ENCODE data around the gene CD82. TPM values are rescaled to one million over a fixed set of nuclear protein-coding genes. Genes with fewer than 3 reads are reported as not detected.
"Not testable (repeated sequence)": the region's sequence is repeated elsewhere in the genome, so short reads cannot be mapped to it uniquely, and the experiment has no call there.

CD82 gene
- total RNA-seq, 1 donor from 2014 or later: 22.3 TPM

DNA sequence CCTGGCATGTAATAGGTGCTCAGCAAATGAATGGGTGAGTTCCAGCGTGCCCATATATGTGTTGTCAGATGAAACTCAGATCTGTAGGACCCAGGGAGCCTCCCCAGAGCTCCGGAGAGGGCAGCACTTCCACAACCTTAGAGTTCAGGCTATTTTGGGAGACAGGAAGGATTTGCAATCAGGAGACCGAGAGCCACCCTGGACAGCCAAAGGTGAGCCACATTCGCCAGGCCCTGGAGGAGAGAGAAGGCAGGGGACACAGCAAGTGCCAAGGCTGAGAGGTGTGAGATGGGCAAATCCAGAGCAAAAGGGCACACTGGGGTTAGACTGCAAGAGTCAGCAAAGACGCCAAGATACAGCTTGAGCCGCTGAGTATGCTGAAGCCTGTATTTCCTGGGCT, 66.4 kb downstream of the CD82 start:
- no peak for DNase-seq (ENCODE audit: low read depth)

DNA sequence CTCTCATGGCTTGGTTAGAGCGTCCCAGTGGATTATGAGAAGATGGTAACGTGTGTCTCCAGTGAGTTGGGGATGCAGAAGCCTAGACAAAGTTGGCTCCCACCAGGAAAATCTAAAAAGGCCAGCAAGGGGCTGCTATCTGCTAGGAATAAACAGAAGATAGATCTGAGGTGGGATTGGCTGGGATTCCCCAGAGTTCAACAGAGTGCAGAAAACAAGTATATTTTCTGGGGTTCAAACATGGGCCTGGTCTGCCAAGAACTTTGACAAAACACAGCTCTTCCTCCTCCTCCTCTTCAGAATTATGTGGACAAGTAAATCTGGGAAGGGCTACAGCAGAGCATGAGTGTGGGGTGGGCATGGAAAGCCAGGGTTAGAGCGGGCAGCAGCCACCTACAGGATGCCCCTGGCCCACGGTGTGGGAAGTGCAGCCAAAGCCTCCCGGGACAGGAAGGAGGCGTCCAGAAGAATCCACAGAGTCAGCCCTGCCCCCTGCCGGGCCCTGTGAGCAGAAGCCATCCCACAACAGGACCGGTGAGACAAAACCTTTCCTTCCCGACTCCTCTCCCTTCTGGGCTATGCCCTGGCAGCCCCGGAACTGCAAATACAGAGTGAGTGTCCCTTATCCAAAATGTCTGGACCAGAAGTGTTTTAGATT, 67.1 kb downstream of the CD82 start:
- peak; percentile 21 for DNase-seq (ENCODE audit: low read depth)

DNA sequence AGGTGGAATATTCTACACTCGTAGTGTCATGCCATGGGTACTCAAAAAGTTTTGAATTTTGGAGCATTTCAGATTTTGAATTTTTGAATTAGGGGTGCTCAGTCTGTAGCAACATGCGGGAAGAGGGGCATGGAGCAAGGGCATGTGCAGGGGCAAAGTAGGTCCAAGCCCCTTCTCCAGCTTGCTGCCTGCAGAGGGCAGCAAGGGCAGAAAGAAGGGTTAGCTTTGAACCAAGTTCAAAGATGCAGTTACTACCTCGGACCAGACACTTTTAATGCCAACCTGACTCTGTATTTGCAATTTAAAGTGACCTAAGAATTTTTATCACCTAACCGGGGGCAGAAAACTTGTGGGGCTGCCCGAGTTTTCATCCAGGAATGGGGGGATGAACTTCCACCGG, 68.2 kb downstream of the CD82 start:
- DNase-seq (ENCODE audit: low read depth): no peak

DNA sequence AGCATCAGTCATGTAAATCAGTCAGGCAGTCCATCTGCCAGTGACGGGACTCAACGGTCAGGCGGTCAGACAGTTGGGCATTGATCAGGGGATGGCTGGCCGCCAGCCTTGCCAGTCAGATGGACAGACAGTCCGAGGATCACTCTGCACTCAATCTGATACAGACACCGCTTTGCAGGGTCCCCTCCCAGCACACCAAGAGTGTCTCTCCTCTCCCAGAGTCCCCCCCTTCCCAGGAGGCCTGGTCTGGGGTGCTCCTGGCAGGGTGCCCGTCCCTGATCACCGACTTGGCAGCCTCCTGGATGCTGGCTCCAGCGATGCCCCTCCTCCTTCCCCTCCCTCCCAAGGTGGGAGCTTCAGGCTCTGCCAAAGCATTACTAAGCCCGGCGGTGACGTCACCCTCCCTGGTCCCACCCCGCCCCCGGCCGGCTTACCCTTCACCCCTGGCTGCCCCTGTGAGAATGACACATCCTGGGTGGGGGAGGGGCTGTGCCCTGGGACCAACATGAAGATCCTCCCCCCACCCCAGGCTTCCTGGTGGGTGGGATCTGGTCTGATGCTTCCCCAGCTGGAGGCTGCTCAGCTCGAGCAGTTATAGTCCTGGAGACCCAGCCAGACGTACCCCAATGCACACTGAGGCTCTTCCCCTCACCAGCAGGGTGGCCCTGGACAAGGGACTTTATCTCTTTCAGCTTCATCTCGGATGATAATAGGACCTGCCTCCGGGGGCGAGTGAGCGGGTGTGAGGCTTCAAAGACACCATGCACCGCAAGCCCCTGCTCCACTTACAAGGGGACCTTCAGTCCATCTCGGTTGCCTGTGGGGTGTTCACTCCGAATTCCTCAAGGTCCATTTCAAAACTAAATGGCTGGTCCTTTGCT, 69.2 kb downstream of the CD82 start:
- DNase-seq (ENCODE audit: low read depth): peak; percentile 68

DNA sequence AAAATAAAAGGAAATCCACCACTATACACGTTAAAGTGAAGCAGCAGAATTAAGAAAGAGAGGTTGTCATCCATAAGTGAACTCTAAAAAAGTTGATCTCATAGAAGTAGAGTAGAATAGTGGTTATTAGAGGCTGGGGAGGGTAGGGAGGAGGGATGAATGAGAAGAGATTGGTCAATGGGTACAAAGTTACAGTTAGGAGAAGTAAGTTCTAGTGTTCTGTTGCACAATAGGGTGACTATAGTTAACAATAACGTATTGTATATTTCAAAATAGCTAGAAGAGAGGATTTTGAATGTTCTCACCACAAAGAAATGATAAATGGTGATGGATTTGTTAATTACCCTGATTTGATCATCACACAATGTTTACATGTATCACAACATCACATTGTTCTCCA, 72.0 kb downstream of the CD82 start:
- DNase-seq (ENCODE audit: low read depth): no peak

DNA sequence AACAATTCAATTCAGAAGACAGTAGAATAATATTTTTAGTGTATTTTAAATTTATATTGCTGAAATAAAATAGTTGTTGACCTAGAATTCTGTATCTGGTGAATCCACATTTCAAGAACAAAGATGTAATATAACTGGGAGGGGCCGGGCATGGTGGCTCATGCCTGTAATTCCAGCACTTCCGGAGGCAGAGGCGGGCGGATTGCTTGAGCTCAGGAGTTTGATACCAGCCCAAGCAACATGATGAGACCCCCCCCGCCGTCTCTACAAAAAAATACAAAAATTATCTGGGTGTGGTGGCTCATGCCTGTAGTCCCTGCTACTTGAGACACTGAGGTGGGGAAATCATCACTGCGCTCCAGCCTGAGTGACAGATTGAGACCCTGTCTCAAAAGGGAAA, 72.6 kb downstream of the CD82 start:
- no peak for DNase-seq (ENCODE audit: low read depth)

DNA sequence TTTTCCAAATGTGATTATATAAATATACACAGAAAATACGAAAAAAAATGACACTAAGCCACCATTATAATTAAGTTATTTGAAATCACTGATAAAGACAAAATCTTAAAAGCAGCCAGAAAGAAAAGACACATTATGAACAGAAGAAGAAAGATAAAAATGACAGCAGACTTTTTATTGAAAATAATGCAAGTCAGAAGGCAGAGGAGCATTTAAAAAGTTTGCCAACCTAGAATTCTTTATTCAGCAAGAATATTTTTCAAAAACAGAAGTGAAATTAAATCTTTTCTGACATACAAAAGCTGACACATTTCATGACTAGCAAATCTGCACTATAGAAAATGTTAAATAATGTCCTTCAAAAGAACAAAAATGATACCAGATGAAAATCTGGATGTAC, 77.8 kb downstream of the CD82 start:
- DNase-seq (ENCODE audit: low read depth): no peak

DNA sequence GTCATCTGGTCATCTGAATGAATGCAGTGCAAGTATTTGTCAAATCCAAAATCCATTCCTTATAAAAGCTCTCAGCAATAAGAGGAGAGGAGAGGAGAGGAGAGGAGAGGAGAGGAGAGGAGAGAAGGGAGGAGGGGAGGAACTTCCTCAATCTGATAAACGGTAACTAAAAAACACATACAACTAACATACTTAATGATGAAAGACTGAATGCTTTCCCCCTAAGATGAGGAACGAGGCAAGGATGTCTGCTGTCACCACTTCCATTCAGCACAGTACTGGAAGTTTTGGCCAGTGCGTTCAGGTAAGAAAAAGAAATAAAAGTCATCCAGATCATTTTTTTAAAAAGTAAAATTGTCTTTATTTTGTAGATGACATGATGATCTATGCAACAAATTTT, 80.4 kb downstream of the CD82 start:
- no peak for DNase-seq (ENCODE audit: low read depth)

DNA sequence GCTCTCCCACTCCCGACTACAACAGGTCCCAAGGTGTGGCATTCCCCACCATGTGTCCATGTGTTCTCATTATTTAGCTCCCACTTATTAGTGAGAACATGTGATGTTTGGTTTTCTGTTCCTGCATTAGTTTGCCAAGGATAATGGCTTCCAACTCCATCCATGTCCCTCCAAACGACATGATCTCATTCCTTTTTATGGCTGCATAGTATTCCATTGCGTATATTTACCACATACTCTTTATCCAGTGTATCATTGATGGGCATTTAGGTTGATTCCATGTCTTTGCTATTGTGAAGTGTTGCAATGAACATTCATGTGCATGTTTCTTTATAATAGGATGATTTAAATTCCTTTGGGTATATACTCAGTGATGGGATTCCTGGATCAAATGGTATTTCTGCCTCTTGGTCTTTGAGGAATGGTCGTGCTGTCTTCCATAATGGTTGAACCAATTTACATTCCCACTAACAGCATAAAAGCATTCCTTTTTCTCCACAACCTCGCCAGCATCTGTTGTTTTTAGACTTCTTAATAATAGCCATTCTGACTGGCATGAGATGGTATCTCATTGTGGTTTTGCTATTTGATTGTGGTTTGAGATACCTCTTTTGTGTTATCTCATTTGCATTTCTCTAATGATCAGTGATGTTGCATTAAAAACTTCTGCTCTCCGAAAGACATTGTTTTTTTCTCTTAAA, 81.9 kb downstream of the CD82 start:
- DNase-seq (ENCODE audit: low read depth): not testable (repeated sequence)

DNA sequence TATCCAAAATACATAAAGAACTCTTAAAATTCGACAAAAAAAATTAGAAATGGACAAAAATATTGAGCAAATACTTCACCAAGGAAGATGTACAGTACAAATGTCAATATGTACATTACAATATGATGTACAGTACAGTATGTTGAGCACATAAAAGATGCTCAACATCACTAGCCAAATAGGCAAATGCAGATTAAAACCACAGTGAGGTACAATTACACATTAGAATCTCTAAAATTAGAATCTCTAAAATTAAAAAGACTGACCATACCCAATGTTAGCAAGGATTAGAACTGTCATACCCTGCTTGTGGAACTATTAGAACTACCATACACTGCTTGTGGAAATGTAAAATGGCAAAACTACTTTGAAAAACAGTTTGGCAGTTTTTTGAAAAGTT, 82.6 kb downstream of the CD82 start:
- no peak for DNase-seq (ENCODE audit: low read depth)

DNA sequence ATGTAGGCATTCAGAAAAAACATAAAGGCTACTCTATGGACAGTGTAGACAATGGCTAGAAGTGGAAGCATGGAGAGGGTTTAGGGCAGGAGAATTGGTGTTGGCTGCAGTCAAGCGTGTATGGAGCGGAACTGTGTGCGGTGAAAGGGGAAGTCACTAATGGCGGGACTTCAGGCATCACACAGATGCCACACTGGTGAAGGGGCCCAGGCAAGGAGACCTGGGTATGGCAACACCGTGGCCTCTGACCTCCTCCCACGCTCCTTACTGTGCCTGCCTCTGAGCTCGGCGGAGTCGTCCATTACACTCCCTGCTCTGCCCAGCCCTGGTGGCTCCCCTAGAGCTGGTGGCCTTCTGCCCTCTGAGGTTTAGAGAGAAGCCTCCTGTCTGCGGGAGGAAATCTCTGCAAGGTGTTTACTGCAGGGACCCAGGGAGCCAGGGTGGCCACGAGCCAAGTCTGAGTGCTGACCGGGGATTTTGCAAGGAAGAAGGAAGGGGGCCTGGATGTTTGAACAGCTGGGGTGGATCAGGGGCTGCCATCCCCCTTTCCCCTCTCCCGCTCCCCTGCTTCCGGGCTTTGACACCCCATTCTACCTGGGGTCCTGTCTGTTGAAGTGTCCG, 86.2 kb downstream of the CD82 start:
- DNase-seq (ENCODE audit: low read depth): no peak

DNA sequence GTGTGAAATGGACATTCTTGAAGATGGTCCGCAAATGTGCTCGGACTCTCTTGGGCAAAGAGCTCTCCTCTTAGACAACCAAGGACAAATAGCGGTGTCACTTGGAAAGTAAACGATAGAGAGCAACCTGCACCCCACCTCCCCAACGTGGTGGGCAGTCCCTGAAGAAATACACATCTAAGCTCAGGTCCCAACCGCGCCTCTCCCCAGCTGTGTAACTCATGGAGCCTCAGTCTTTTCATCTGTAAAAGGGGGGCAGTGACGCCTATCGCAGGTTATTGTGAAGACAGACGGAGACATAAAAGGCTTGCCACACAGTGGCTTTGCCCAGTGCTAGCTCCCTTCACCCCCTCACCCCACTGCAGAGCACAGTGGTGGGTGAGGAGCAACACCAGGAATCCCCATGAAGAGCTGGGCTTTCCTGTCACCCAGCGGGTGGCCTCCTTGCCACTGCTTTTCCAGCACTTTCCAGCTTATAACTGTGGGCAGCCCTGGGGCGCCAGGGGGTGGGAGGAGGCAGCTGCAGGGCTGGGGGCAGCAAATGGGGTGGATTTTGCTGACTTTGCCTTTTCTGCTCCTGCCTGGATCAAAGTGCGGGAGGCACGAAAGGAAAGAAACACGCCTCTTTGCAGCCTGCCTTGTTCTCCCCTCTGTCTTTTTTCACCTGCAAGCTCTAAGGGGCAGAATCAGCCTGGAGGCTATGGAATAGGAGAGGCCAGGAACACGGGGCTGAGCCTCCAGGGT, 87.6 kb downstream of the CD82 start:
- DNase-seq (ENCODE audit: low read depth): no peak

DNA sequence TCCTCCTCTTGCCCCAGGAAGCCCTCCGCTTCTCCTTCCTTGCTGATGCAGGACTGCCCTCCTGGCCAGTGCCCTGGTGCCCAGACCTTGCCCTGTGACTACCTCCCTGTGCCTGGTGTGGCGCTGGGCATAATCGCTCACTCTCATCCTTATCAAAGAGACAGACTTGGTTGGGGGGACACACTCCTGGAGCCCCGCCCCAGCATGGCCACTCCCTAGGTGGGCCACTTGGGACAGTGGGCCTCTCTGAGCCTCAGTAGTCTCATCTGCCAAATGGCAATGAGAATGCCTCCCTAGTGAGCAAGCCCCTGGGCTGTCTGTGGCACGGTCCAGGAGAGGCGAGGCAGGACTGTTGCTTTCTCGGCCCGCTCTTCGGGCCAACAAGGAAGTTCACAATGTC, 88.6 kb downstream of the CD82 start:
- DNase-seq (ENCODE audit: low read depth): no peak

DNA sequence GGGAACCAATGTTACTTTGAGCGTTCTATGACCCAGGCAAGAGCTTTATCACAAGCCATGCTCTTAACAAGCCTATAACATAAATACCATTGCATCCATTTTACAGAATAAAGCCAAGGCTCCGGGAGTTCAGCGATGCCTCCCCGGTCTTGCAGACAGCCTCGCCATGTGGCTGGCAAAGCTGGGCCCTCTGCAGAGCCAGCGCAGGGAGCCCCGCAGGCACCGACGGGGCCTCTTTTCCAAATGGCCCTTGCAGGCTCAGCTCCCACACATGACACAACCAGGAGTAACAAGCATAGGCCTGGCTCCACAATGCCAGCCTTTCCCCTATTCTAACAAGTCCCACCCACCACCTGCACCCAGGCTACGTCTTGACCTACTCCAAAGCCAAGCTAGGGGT, 89.1 kb downstream of the CD82 start:
- DNase-seq (ENCODE audit: low read depth): no peak

DNA sequence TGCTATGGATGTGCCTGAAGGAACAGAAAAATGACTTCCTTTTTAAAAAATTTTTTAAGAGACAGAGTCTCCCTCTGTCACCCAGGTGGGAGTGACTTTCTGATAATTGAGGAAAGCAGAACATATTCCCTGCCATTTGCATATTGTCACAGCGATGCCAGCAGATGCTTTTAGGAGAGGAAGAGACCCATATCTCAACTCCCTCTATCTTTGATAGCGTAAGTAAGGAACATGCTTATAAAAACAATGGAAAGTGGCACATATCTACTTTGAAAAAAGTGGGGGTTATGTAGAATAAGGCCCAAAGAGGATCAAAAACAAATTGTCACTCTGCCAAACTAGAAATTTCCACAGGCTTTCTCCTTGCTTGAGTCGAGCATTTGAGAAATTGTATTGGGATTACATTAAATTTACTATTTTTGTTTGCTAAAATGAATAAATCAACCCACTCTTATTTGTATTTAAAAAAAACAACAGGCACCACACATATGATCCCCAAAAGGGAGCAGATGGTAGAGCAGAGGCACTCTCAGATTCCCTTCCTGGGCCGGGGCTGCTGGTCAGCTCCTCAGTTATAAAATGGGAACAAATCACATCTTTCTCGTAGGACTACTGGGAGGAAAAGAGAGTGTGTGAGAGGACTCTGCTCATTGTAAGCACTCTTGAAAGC, 92.5 kb downstream of the CD82 start:
- DNase-seq (ENCODE audit: low read depth): no peak

DNA sequence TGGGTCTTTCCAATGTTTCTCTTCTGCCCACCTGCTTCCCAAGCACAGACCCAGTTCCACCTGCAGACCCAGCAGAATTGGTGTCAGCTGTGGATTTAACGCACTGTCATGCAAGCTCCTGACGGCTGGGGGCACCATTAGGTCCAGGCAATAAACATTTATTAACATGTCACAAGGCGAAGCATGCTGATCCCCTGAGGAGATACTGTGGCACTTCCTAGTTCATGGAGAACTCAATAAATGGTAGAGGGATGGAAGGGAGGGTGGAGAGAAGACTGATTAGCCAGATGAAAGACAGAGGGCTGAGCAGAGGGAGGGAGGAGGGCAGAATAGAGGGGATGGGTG, 93.0 kb downstream of the CD82 start:
- peak; percentile 25 for DNase-seq (ENCODE audit: low read depth)

DNA sequence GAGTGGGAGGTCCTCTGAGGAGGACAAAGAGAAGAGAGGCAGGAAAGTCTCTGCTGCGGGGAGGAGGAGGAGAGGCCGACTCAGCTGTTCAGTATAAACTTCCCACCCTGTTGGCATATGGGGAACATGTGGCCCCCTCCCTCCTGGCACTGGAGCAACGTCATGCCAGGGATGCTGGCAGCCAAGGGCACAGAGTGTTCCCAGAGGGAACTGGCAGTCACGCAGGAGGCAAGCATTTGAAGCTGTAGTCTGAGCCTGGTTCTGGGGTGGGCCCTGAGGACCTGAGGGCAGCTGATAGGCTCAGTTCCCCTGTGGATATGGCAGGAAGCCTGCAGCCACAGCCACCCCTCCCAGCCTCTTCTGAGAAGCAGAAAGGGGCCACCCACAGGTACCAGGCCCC, 94.2 kb downstream of the CD82 start:
- DNase-seq (ENCODE audit: low read depth): no peak

DNA sequence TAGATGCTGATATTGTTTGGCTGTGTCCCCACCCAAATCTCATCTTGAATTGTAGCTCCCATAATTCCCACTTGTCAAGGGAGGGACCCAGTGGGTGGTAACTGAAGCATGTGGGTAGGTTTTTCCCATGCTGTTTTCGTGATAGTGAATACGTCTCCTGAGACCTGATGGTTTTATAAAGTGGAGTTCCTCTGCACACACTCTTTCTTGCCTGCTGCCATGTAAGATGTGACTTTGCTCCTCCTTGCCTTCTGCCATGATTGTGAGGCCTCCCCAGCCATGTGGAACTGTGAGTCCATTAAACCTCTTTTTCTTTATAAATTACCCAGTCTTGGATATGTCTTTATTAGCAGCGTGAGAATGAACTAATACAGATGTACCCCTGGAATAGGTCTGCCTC, 95.1 kb downstream of the CD82 start:
- DNase-seq (ENCODE audit: low read depth): not testable (repeated sequence)

DNA sequence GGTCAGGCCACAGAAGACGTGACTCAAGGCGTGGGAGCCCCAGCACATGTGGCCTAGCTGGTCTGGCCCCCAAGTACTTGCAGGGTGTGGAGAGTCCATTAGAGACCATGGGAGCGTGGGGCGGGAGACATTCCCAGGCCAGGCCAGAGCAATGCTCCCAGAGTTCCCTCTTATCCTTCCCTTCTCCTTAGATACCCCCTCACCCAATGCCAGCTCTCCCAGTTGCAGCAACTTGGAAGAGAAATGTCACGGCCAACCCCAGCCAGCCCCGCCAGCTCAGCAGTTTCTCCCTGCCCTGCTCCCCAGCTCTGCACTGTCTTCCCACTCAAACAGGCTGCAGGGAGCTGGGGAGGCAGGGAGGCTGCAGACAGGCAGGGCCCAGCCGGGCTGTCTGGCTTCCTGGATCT, 95.9 kb downstream of the CD82 start:
- no peak for DNase-seq (ENCODE audit: low read depth)

Measured in renal cortical epithelial cell (primary cell).